Neuronal stem cell (in vitro differentiated cells): ENCODE measurements around the gene HBE1.
"Not testable (repeated sequence)": the region's sequence is repeated elsewhere in the genome, so short reads cannot be mapped to it uniquely, and the experiment has no call there.

Source experiments
- DNase-seq: peaks from one replicate; pipeline ENCODE4 v3.0.0-alpha.2; 2013; ENCODE audit warnings: low spot score
- H2AFZ ChIP-seq: one replicate; pipeline ENCODE4 v1.6.1; 2013; ENCODE audit warnings: mild to moderate bottlenecking, low read length, inconsistent platforms
- H2AK5ac ChIP-seq: 2 replicates; pipeline ENCODE4 v1.6.1; 2013; ENCODE audit warnings: low read depth, mild to moderate bottlenecking, inconsistent platforms, low read length, moderate library complexity, mixed read lengths
- H2BK120ac ChIP-seq: 2 replicates; pipeline ENCODE4 v1.6.1; 2013; ENCODE audit warnings: low read depth, mild to moderate bottlenecking, inconsistent platforms, low read length, moderate library complexity, mixed read lengths
- H2BK12ac ChIP-seq: one replicate; pipeline ENCODE4 v1.6.1; 2013; ENCODE audit warnings: low read length, inconsistent platforms
- H2BK15ac ChIP-seq: 2 replicates; pipeline ENCODE4 v1.6.1; 2013; ENCODE audit warnings: mild to moderate bottlenecking, low read length, inconsistent platforms, mixed read lengths
- H2BK5ac ChIP-seq: one replicate; pipeline ENCODE4 v1.6.1; 2013; ENCODE audit warnings: inconsistent platforms, mild to moderate bottlenecking, low read length, moderate library complexity
- H3K14ac ChIP-seq: one replicate; pipeline ENCODE4 v1.6.1; 2013; ENCODE audit warnings: low read length, inconsistent platforms
- H3K18ac ChIP-seq: 2 replicates; pipeline ENCODE4 v1.6.1; 2013; ENCODE audit warnings: low read length, inconsistent platforms
- H3K23ac ChIP-seq: 2 replicates; pipeline ENCODE4 v1.6.1; 2013; ENCODE audit warnings: low read depth, mild to moderate bottlenecking, mixed read lengths, low read length, inconsistent platforms; ENCODE audit not compliant: poor library complexity
- H3K27ac ChIP-seq: replicated peaks from 3 replicates; pipeline ENCODE4 v1.5.1; 2013; ENCODE audit warnings: low read length, inconsistent platforms
- H3K27me3 ChIP-seq, 3 experiments: 2 replicates each; pipeline ENCODE4 v1.6.1; 2013; ENCODE audit warnings: low read length in 3 of 3, mild to moderate bottlenecking in 2 of 3, inconsistent platforms in 1 of 3, low read depth in 1 of 3, mixed read lengths in 1 of 3, moderate library complexity in 1 of 3; ENCODE audit not compliant: control insufficient read depth in 3 of 3, insufficient read depth in 3 of 3
- H3K36me3 ChIP-seq, 2 donors: replicated peaks in 1 of 2; 2 replicates each; pipeline ENCODE4 v1.6.1; 2013; ENCODE audit warnings: low read length in 2 of 2; ENCODE audit not compliant: control insufficient read depth in 2 of 2, insufficient read depth in 2 of 2
- H3K4ac ChIP-seq: 2 replicates; pipeline ENCODE4 v1.6.1; 2013; ENCODE audit warnings: inconsistent platforms, mild to moderate bottlenecking, low read length, moderate library complexity
- H3K4me1 ChIP-seq, 2 donors: 1 replicate in 1 of 2; 2 replicates in 1 of 2; pipeline ENCODE4 v1.6.1; 2013; ENCODE audit warnings: low read length in 2 of 2, low read depth in 1 of 2; ENCODE audit not compliant: control insufficient read depth in 2 of 2, insufficient read depth in 1 of 2
- H3K4me2 ChIP-seq: one replicate; pipeline ENCODE4 v1.6.1; 2013; ENCODE audit warnings: mild to moderate bottlenecking, low read length, inconsistent platforms; ENCODE audit not compliant: insufficient read depth, poor library complexity, severe bottlenecking
- H3K4me3 ChIP-seq, 2 donors: 2 replicates each; pipeline ENCODE4 v1.5.1; 2013; ENCODE audit warnings: low read length in 2 of 2, mild to moderate bottlenecking in 2 of 2, inconsistent platforms in 1 of 2, moderate library complexity in 1 of 2
- H3K79me1 ChIP-seq: one replicate; pipeline ENCODE4 v1.6.1; 2013; ENCODE audit warnings: low read depth, mild to moderate bottlenecking, inconsistent platforms, low read length, moderate library complexity
- H3K9ac ChIP-seq: one replicate; pipeline ENCODE4 v1.6.1; 2013; ENCODE audit warnings: mild to moderate bottlenecking, low read depth, low read length, inconsistent platforms; ENCODE audit not compliant: poor library complexity
- H3K9me3 ChIP-seq, 2 donors: replicated peaks in 1 of 2; 2 replicates each; pipeline versions ENCODE3 to v1.6.1; 2013; ENCODE audit warnings: low read length in 2 of 2, mild to moderate bottlenecking in 2 of 2, inconsistent platforms in 1 of 2, low read depth in 1 of 2, mixed read lengths in 1 of 2, moderate library complexity in 1 of 2; ENCODE audit not compliant: control insufficient read depth in 2 of 2, insufficient read depth in 1 of 2
- H4K8ac ChIP-seq: one replicate; pipeline ENCODE4 v1.6.1; 2013; ENCODE audit warnings: low read depth, mild to moderate bottlenecking, inconsistent platforms, low read length, moderate library complexity
- H4K91ac ChIP-seq: one replicate; pipeline ENCODE4 v1.6.1; 2013; ENCODE audit warnings: low read length, low read depth, mild to moderate bottlenecking, inconsistent platforms; ENCODE audit not compliant: poor library complexity
- whole genome bisulfite sequencing, 2 donors: extraction: QIAGEN DNeasy Blood & Tissue Kit; methylation state at CpG; one replicate each; pipeline ENCODE4 v1.1.7; 2013; ENCODE audit warnings: missing lambda C conversion rate in 2 of 2, mixed read lengths in 1 of 2; ENCODE audit not compliant: insufficient read length in 2 of 2, insufficient replicate concordance in 1 of 2; ENCODE audit errors: extremely low coverage in 2 of 2; 5-methylcytosine and 5-hydroxymethylcytosine counted together

The HBE1 gene

GRCh38 chr11:5300251-5300650 is 30.5 kb upstream of the HBE1 start:
- no peak overlapping the region for H2AFZ ChIP-seq
- H3K27ac ChIP-seq = no peak overlapping the region
- no peak for DNase-seq

GRCh38 chr11:5298451-5298850 is 28.7 kb upstream of the HBE1 start:
- H3K9me3 ChIP-seq = peaks cover 0 to 2% of the 10 kb centered on the region in 2 donors

More at GRCh38 chr11:5300251-5300650, 30.5 kb upstream of the HBE1 start:
- Histone ChIP-seq H2AK5ac (no peak overlapping the region), H4K91ac (no peak overlapping the region), H3K4me2 (no peak overlapping the region), H3K27me3 (no peaks in the 10 kb centered on the region), H3K4me3 (no peak overlapping the region), H3K14ac (no peak overlapping the region), H2BK120ac (no peak overlapping the region), H2BK15ac (no peak overlapping the region), H3K36me3 (no peaks in the 10 kb centered on the region), H3K18ac (no peak overlapping the region), H4K8ac (no peak overlapping the region), H3K4ac (no peak overlapping the region), H3K23ac (no peak overlapping the region), H3K79me1 (no peaks in the 10 kb centered on the region), H3K9me3 (peaks cover 0 to 2% of the 10 kb centered on the region in 2 donors), H2BK12ac (no peak overlapping the region), H3K4me1 (no peaks in the 10 kb centered on the region), H3K9ac (no peak overlapping the region), H2BK5ac (no peak overlapping the region)
- WGBS, 2 donors = no CpG with 5 or more reads among the region's 3 CpGs

GRCh38 chr11:5297721-5298323 is 28.1 kb upstream of the HBE1 start:
- H3K18ac ChIP-seq = no peak overlapping the region

More at GRCh38 chr11:5298451-5298850, 28.7 kb upstream of the HBE1 start:
- Histone ChIP-seq H2BK15ac (no peak overlapping the region), H3K4ac (no peak overlapping the region), H3K23ac (no peak overlapping the region), H3K9ac (no peak overlapping the region), H3K36me3 (no peaks in the 10 kb centered on the region), H2BK5ac (no peak overlapping the region), H3K27me3 (no peaks in the 10 kb centered on the region), H2BK12ac (no peak overlapping the region), H3K79me1 (no peaks in the 10 kb centered on the region), H4K91ac (no peak overlapping the region), H2AFZ (no peak overlapping the region), H3K27ac (no peak overlapping the region), H4K8ac (no peak overlapping the region), H3K4me3 (no peak overlapping the region), H3K18ac (no peak overlapping the region), H2BK120ac (no peak overlapping the region), H3K4me1 (no peaks in the 10 kb centered on the region), H2AK5ac (no peak overlapping the region), H3K4me2 (no peak overlapping the region), H3K14ac (no peak overlapping the region)
- WGBS, 2 donors = no CpG with 5 or more reads among the region's 1 CpG
- no peak for DNase-seq

GRCh38 chr11:5294342-5294995 is 24.7 kb upstream of the HBE1 start:
- H3K9ac ChIP-seq, H3K23ac ChIP-seq, H2AFZ ChIP-seq, H3K14ac ChIP-seq, H3K36me3 ChIP-seq, H4K91ac ChIP-seq, H3K27ac ChIP-seq, H3K79me1 ChIP-seq, H3K18ac ChIP-seq, H3K27me3 ChIP-seq, H2BK120ac ChIP-seq, H2BK12ac ChIP-seq, H2BK15ac ChIP-seq, H3K4ac ChIP-seq, H4K8ac ChIP-seq, DNase-seq, H2BK5ac ChIP-seq, H3K9me3 ChIP-seq, H2AK5ac ChIP-seq, H3K4me3 ChIP-seq, H3K4me2 ChIP-seq, H3K4me1 ChIP-seq: not testable (repeated sequence)
- no CpG with 5 or more reads among the region's 41 CpGs for WGBS, 2 donors

More at GRCh38 chr11:5297721-5298323, 28.1 kb upstream of the HBE1 start:
- Histone ChIP-seq H3K36me3 (no peaks in the 10 kb centered on the region), H3K27me3 (no peaks in the 10 kb centered on the region), H2AFZ (no peak overlapping the region), H2BK120ac (no peak overlapping the region), H2AK5ac (no peak overlapping the region), H3K9me3 (peaks cover 0 to 2% of the 10 kb centered on the region in 2 donors), H3K4ac (no peak overlapping the region), H4K91ac (no peak overlapping the region), H3K9ac (no peak overlapping the region), H3K4me1 (no peaks in the 10 kb centered on the region), H3K27ac (no peak overlapping the region), H4K8ac (no peak overlapping the region), H3K79me1 (no peaks in the 10 kb centered on the region), H2BK12ac (no peak overlapping the region), H2BK5ac (no peak overlapping the region), H3K4me2 (no peak overlapping the region), H3K4me3 (no peak overlapping the region), H2BK15ac (no peak overlapping the region), H3K14ac (no peak overlapping the region), H3K23ac (no peak overlapping the region)
- no peak for DNase-seq
- 100% methylated on average over 1 of the region's 4 CpGs; no CpG with 5 or more reads in 1 of the 2 donors for WGBS, 2 donors
